GM23338 (cell line): ENCODE data around the gene TNFRSF4.

ENCODE experiments used
- CREB1 ChIP-seq: fragments of 250-450 bp; sonication (Bioruptor Pico); IDR thresholded peaks from 2 replicates; pipeline ENCODE4 v1.5.0; 2020; ENCODE audit warnings: low read depth, mild to moderate bottlenecking, moderate library complexity
- EZH2 ChIP-seq: fragments of 200-600 bp; sonication (generic); IDR thresholded peaks from one replicate; pipeline ENCODE4 v1.8.0; 2017; ENCODE audit warnings: antibody characterized with exemption, mild to moderate bottlenecking, low read depth; ENCODE audit not compliant: unreplicated experiment
- EZH2phosphoT487 ChIP-seq: fragments of 200-600 bp; sonication (generic); IDR thresholded peaks from one replicate; pipeline ENCODE4 v1.8.1; 2018; ENCODE audit warnings: antibody characterized with exemption; ENCODE audit not compliant: unreplicated experiment
- JUNB ChIP-seq: IDR thresholded peaks from one replicate; pipeline ENCODE4 v1.6.1; 2016; ENCODE audit warnings: antibody characterized with exemption; ENCODE audit not compliant: unreplicated experiment
- POLR2AphosphoS5 ChIP-seq: IDR thresholded peaks from 2 replicates; pipeline ENCODE4 v1.6.1; 2016; ENCODE audit warnings: antibody characterized with exemption, low read depth
- STAT1 ChIP-seq: IDR thresholded peaks from one replicate; pipeline ENCODE4 v1.6.1; 2016; ENCODE audit warnings: antibody characterized with exemption; ENCODE audit not compliant: unreplicated experiment
- ZNF114 ChIP-seq: fragments of 250-450 bp; sonication (Bioruptor Pico); IDR thresholded peaks from 2 replicates; pipeline ENCODE4 v1.5.0; 2020; ENCODE audit warnings: mild to moderate bottlenecking, moderate library complexity
- ZNF331 ChIP-seq: fragments of 250-450 bp; sonication (Bioruptor Pico); IDR thresholded peaks from 2 replicates; pipeline ENCODE4 v1.5.0; 2020; ENCODE audit warnings: low read depth, mild to moderate bottlenecking, moderate library complexity
- TF ChIP-seq, protein P1 (sequence below), 2 experiments: fragments of 200-600 bp in 1 of 2; sonication (generic) in 1 of 2; conservative IDR thresholded peaks; 2 replicates each; pipeline versions ENCODE4 v1.5.1 to v1.6.1; 2016 to 2017; ENCODE audit warnings: antibody characterized with exemption in 2 of 2, low read depth in 2 of 2, mild to moderate bottlenecking in 2 of 2, moderate library complexity in 1 of 2
- TF ChIP-seq, protein P2 (sequence below): IDR thresholded peaks from one replicate; pipeline ENCODE4 v1.6.1; 2018; ENCODE audit warnings: antibody characterized with exemption; ENCODE audit not compliant: unreplicated experiment
- TF ChIP-seq, protein P3 (sequence below): IDR thresholded peaks from 2 replicates; pipeline ENCODE4 v1.6.1; 2016; ENCODE audit warnings: antibody characterized with exemption

DNA sequence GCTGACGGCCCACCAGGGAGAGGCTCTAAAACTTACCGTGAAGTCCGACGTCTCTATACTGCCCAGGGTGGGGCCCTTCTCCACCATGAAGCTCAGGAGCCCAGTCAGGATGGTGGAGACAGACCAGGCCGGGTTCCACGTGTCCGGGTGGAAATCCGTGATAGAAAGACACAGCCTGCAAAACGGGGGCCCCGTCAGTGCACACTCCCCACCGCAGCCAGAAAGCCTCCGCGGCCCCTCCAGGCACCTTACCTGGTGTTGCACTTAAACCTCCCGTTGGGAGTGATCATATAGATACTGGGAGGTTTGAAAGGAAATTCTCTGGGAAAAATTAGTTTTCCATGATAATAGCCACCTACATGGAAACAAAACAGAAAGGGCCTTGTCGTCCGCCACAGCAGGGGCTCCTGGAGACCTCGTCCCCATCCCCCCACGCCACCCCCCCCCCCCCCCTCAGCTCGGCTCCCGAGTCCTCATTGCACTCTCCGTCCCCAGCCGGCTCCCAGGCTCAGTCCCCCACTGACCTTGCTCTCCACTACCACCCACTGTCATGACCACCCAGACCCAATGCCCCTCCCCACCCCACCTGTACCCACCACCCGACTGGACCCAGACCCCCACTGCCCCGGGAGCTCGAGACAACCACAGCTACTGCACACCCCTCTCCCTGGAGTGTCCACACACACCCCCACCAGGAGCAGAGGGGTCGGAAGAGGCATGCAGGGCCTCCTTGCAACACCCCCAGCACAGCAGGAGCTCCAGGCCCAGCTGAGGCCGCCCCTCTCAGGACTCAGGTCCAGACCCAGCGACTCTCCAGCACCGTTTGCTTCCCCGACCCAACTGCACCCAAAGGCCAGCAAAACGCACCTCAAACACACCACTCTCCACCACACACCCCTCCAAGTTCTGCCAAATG, 43.3 kb upstream of the TNFRSF4 start:
- TF ChIP-seq, protein P1, sequence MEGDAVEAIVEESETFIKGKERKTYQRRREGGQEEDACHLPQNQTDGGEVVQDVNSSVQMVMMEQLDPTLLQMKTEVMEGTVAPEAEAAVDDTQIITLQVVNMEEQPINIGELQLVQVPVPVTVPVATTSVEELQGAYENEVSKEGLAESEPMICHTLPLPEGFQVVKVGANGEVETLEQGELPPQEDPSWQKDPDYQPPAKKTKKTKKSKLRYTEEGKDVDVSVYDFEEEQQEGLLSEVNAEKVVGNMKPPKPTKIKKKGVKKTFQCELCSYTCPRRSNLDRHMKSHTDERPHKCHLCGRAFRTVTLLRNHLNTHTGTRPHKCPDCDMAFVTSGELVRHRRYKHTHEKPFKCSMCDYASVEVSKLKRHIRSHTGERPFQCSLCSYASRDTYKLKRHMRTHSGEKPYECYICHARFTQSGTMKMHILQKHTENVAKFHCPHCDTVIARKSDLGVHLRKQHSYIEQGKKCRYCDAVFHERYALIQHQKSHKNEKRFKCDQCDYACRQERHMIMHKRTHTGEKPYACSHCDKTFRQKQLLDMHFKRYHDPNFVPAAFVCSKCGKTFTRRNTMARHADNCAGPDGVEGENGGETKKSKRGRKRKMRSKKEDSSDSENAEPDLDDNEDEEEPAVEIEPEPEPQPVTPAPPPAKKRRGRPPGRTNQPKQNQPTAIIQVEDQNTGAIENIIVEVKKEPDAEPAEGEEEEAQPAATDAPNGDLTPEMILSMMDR (conservative IDR thresholded peaks at IDR 0.05; ENCODE audit: low read depth in 2 of 2), result no peak
- TF ChIP-seq EZH2phosphoT487 (no peak), EZH2 (no peak), CREB1 (CRISPR knock-in tag) (no peak), POLR2AphosphoS5 (no peak), ZNF114 (CRISPR knock-in tag) (no peak), JUNB (no peak), ZNF331 (no peak), STAT1 (no peak)
- TF ChIP-seq, protein P2, sequence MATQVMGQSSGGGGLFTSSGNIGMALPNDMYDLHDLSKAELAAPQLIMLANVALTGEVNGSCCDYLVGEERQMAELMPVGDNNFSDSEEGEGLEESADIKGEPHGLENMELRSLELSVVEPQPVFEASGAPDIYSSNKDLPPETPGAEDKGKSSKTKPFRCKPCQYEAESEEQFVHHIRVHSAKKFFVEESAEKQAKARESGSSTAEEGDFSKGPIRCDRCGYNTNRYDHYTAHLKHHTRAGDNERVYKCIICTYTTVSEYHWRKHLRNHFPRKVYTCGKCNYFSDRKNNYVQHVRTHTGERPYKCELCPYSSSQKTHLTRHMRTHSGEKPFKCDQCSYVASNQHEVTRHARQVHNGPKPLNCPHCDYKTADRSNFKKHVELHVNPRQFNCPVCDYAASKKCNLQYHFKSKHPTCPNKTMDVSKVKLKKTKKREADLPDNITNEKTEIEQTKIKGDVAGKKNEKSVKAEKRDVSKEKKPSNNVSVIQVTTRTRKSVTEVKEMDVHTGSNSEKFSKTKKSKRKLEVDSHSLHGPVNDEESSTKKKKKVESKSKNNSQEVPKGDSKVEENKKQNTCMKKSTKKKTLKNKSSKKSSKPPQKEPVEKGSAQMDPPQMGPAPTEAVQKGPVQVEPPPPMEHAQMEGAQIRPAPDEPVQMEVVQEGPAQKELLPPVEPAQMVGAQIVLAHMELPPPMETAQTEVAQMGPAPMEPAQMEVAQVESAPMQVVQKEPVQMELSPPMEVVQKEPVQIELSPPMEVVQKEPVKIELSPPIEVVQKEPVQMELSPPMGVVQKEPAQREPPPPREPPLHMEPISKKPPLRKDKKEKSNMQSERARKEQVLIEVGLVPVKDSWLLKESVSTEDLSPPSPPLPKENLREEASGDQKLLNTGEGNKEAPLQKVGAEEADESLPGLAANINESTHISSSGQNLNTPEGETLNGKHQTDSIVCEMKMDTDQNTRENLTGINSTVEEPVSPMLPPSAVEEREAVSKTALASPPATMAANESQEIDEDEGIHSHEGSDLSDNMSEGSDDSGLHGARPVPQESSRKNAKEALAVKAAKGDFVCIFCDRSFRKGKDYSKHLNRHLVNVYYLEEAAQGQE, result no peak
- TF ChIP-seq, protein P3, sequence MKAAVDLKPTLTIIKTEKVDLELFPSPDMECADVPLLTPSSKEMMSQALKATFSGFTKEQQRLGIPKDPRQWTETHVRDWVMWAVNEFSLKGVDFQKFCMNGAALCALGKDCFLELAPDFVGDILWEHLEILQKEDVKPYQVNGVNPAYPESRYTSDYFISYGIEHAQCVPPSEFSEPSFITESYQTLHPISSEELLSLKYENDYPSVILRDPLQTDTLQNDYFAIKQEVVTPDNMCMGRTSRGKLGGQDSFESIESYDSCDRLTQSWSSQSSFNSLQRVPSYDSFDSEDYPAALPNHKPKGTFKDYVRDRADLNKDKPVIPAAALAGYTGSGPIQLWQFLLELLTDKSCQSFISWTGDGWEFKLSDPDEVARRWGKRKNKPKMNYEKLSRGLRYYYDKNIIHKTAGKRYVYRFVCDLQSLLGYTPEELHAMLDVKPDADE, result no peak
